ENCODE data around the gene SH3YL1. TPM values are rescaled to one million over a fixed set of nuclear protein-coding genes. Genes with fewer than 3 reads are reported as not detected.

SH3YL1 gene
- total RNA-seq, 1 donor from 2014 or later = 87.8 TPM

- DNase-seq = no peak
Observed at GRCh38 chr2:281381-281780, 17.5 kb upstream of the SH3YL1 start.

GRCh38 chr2:280650-281110 is 16.8 kb upstream of the SH3YL1 start:
- no peak for DNase-seq

GRCh38 chr2:279956-280649 is 16.3 kb upstream of the SH3YL1 start:
- no peak for DNase-seq

- DNase-seq = no peak
Observed at GRCh38 chr2:279366-279765, 15.5 kb upstream of the SH3YL1 start.

- no peak for DNase-seq
Observed at GRCh38 chr2:278927-279320, 15.1 kb upstream of the SH3YL1 start.

- no peak for DNase-seq
Observed at GRCh38 chr2:278312-278926, 14.6 kb upstream of the SH3YL1 start.

GRCh38 chr2:275466-275865 is 11.6 kb upstream of the SH3YL1 start:
- no peak for DNase-seq

GRCh38 chr2:274503-274902 is 10.7 kb upstream of the SH3YL1 start:
- no peak for DNase-seq

GRCh38 chr2:273333-273732 is 9.5 kb upstream of the SH3YL1 start:
- DNase-seq = no peak

- no peak for DNase-seq
Observed at GRCh38 chr2:271917-272316, 8.1 kb upstream of the SH3YL1 start.

- DNase-seq = no peak
Observed at GRCh38 chr2:270861-271260, 7.0 kb upstream of the SH3YL1 start.

GRCh38 chr2:269356-270030 is 5.7 kb upstream of the SH3YL1 start:
- DNase-seq = no peak

GRCh38 chr2:268323-268722 is 4.5 kb upstream of the SH3YL1 start:
- DNase-seq = no peak

GRCh38 chr2:264493-265468 is 949 bp upstream of the SH3YL1 start, which contains the start of gene ACP1:
TSS of gene ACP1 (plus strand) at chr2:264947. CDS start at chr2:264965, 18 bp downstream.
- peak; percentile 86 for DNase-seq

GRCh38 chr2:263022-263738 is 652 bp downstream of the SH3YL1 start:
- DNase-seq = no peak

GRCh38 chr2:262117-262516 is 1.7 kb downstream of the SH3YL1 start:
- no peak for DNase-seq

GRCh38 chr2:260507-261161 is 3.2 kb downstream of the SH3YL1 start:
- DNase-seq = no peak

- DNase-seq = no peak
Observed at GRCh38 chr2:259789-260331, 4.0 kb downstream of the SH3YL1 start.

GRCh38 chr2:258933-259332 is 4.9 kb downstream of the SH3YL1 start:
- DNase-seq = no peak

- DNase-seq = no peak
Observed at GRCh38 chr2:257842-258241, 6.0 kb downstream of the SH3YL1 start.

GRCh38 chr2:257429-257828 is 6.4 kb downstream of the SH3YL1 start:
- no peak for DNase-seq
